ENCODE results near the gene TEX264. TPM values are rescaled to one million over a fixed set of nuclear protein-coding genes. Genes with fewer than 3 reads are reported as not detected.

Gene TEX264
- total RNA-seq, 1 donor from 2014 or later = 28.2 TPM

- TF ChIP-seq CTCF (IDR thresholded peaks at IDR 0.05; ENCODE audit: insufficient read depth, low read depth, low read length) (no peak), EZH2 (IDR thresholded peaks at IDR 0.05; ENCODE audit: insufficient read depth, low read length) (no peak)
- Histone ChIP-seq H3K4me1 (ENCODE audit: insufficient read depth, low read length) (no peaks in the 10 kb centered on the region), H3K27ac (ENCODE audit: low read depth, low read length) (no peak overlapping the region), H3K4me3 (ENCODE audit: insufficient read depth, low read depth, low read length) (no peak overlapping the region), H2AFZ (ENCODE audit: low read depth, low read length) (no peak overlapping the region), H3K4me2 (ENCODE audit: low read length) (no peak overlapping the region), H3K36me3 (ENCODE audit: insufficient read depth, low read length) (no peaks in the 10 kb centered on the region), H3K79me2 (ENCODE audit: insufficient read depth, low read length) (no peaks in the 10 kb centered on the region), H3K9ac (ENCODE audit: low read length) (no peak overlapping the region), H4K20me1 (ENCODE audit: insufficient read depth, low read length) (no peaks in the 10 kb centered on the region), H3K27me3 (ENCODE audit: insufficient read depth, low read length) (no peaks in the 10 kb centered on the region), H3K9me3 (ENCODE audit: insufficient read depth, low read depth, low read length) (no peaks in the 10 kb centered on the region)
- Mint-ChIP-seq H3K9me3 (ENCODE audit: unreplicated experiment) (peaks cover 3% of the 10 kb centered on the region), H3K4me1 (ENCODE audit: low read depth, unreplicated experiment) (no peaks in the 10 kb centered on the region), H3K36me3 (ENCODE audit: low read depth, unreplicated experiment) (no peaks in the 10 kb centered on the region), H3K4me3 (ENCODE audit: unreplicated experiment) (no peak overlapping the region), H3K27me3 (ENCODE audit: low read depth, unreplicated experiment) (peaks cover 8% of the 10 kb centered on the region), H3K27ac (ENCODE audit: unreplicated experiment) (no peak overlapping the region)
- FAIRE-seq (no peak), DNase-seq (ENCODE audit: low read depth) (no peak)
These were observed 63.0 kb downstream of the TEX264 start for GRCh38 chr3:51733859-51734571.

- no peaks in the 10 kb centered on the region for H3K4me1 Mint-ChIP-seq (ENCODE audit: low read depth, unreplicated experiment)
- H3K27ac Mint-ChIP-seq (ENCODE audit: unreplicated experiment) = no peak overlapping the region
- Histone ChIP-seq H3K4me2 (ENCODE audit: low read length) (no peak overlapping the region), H3K4me1 (ENCODE audit: insufficient read depth, low read length) (no peaks in the 10 kb centered on the region), H3K27ac (ENCODE audit: low read depth, low read length) (no peak overlapping the region), H4K20me1 (ENCODE audit: insufficient read depth, low read length) (no peaks in the 10 kb centered on the region), H2AFZ (ENCODE audit: low read depth, low read length) (no peak overlapping the region), H3K79me2 (ENCODE audit: insufficient read depth, low read length) (no peaks in the 10 kb centered on the region), H3K4me3 (ENCODE audit: insufficient read depth, low read depth, low read length) (no peak overlapping the region), H3K9me3 (ENCODE audit: insufficient read depth, low read depth, low read length) (no peaks in the 10 kb centered on the region), H3K27me3 (ENCODE audit: insufficient read depth, low read length) (peaks cover 2% of the 10 kb centered on the region), H3K9ac (ENCODE audit: low read length) (no peak overlapping the region), H3K36me3 (ENCODE audit: insufficient read depth, low read length) (no peaks in the 10 kb centered on the region)
- TF ChIP-seq CTCF (IDR thresholded peaks at IDR 0.05; ENCODE audit: insufficient read depth, low read depth, low read length) (no peak), EZH2 (IDR thresholded peaks at IDR 0.05; ENCODE audit: insufficient read depth, low read length) (no peak)
- no peak overlapping the region for H3K4me3 Mint-ChIP-seq (ENCODE audit: unreplicated experiment)
- FAIRE-seq (no peak), DNase-seq (ENCODE audit: low read depth) (no peak)
- peaks cover 5% of the 10 kb centered on the region for H3K9me3 Mint-ChIP-seq (ENCODE audit: unreplicated experiment)
- peaks cover 8% of the 10 kb centered on the region for H3K27me3 Mint-ChIP-seq (ENCODE audit: low read depth, unreplicated experiment)
- H3K36me3 Mint-ChIP-seq (ENCODE audit: low read depth, unreplicated experiment) = no peaks in the 10 kb centered on the region
These were observed 63.5 kb downstream of the TEX264 start for GRCh38 chr3:51734572-51734907.

- no peak overlapping the region for H2AFZ ChIP-seq (ENCODE audit: low read depth, low read length)
- H3K4me3 ChIP-seq (ENCODE audit: insufficient read depth, low read depth, low read length) = no peak overlapping the region
- no peak for TF ChIP-seq CTCF (IDR thresholded peaks at IDR 0.05; ENCODE audit: insufficient read depth, low read depth, low read length)
- TF ChIP-seq EZH2 (IDR thresholded peaks at IDR 0.05; ENCODE audit: insufficient read depth, low read length) = no peak
- H3K36me3 ChIP-seq (ENCODE audit: insufficient read depth, low read length) = no peaks in the 10 kb centered on the region
- Mint-ChIP-seq H3K9me3 (ENCODE audit: unreplicated experiment) (peaks cover 5% of the 10 kb centered on the region), H3K36me3 (ENCODE audit: low read depth, unreplicated experiment) (no peaks in the 10 kb centered on the region), H3K4me1 (ENCODE audit: low read depth, unreplicated experiment) (no peaks in the 10 kb centered on the region), H3K27ac (ENCODE audit: unreplicated experiment) (no peak overlapping the region), H3K4me3 (ENCODE audit: unreplicated experiment) (no peak overlapping the region), H3K27me3 (ENCODE audit: low read depth, unreplicated experiment) (peaks cover 8% of the 10 kb centered on the region)
- H3K9me3 ChIP-seq (ENCODE audit: insufficient read depth, low read depth, low read length) = no peaks in the 10 kb centered on the region
- no peak overlapping the region for H3K4me2 ChIP-seq (ENCODE audit: low read length)
- no peak for DNase-seq (ENCODE audit: low read depth)
- H3K27ac ChIP-seq (ENCODE audit: low read depth, low read length) = no peak overlapping the region
- peaks cover 5% of the 10 kb centered on the region for H3K27me3 ChIP-seq (ENCODE audit: insufficient read depth, low read length)
- FAIRE-seq = no peak
- no peaks in the 10 kb centered on the region for H3K79me2 ChIP-seq (ENCODE audit: insufficient read depth, low read length)
- H3K4me1 ChIP-seq (ENCODE audit: insufficient read depth, low read length) = no peaks in the 10 kb centered on the region
- H4K20me1 ChIP-seq (ENCODE audit: insufficient read depth, low read length) = no peaks in the 10 kb centered on the region
- H3K9ac ChIP-seq (ENCODE audit: low read length) = no peak overlapping the region
These were observed 64.0 kb downstream of the TEX264 start for GRCh38 chr3:51735039-51735438.
